ENCODE results near the gene SH3PXD2A.
"Not testable (repeated sequence)": the region's sequence is repeated elsewhere in the genome, so short reads cannot be mapped to it uniquely, and the experiment has no call there.

The SH3PXD2A gene

GRCh38 chr10:103616705-103617601 lies 238.4 kb downstream of the SH3PXD2A start:
- in situ Hi-C loops (cut with MboI; ENCODE audit: low sequenced_read_pairs) = no loop called here

GRCh38 chr10:103614306-103615158 lies 240.8 kb downstream of the SH3PXD2A start:
- in situ Hi-C loops (cut with MboI; ENCODE audit: low sequenced_read_pairs) = no loop called here

GRCh38 chr10:103613616-103614015 lies 241.8 kb downstream of the SH3PXD2A start:
- in situ Hi-C loops (cut with MboI; ENCODE audit: low sequenced_read_pairs) = no loop called here

GRCh38 chr10:103612462-103613365 lies 242.7 kb downstream of the SH3PXD2A start:
- in situ Hi-C loops (cut with MboI; ENCODE audit: low sequenced_read_pairs) = no loop called here

GRCh38 chr10:103610921-103611511 lies 244.4 kb downstream of the SH3PXD2A start:
- in situ Hi-C loops (cut with MboI; ENCODE audit: low sequenced_read_pairs) = no loop called here

GRCh38 chr10:103610083-103610472 lies 245.3 kb downstream of the SH3PXD2A start:
- in situ Hi-C loops (cut with MboI; ENCODE audit: low sequenced_read_pairs) = no loop called here

GRCh38 chr10:103609231-103610082 lies 245.9 kb downstream of the SH3PXD2A start:
- in situ Hi-C loops (cut with MboI; ENCODE audit: low sequenced_read_pairs) = no loop called here

- in situ Hi-C loops (cut with MboI; ENCODE audit: low sequenced_read_pairs) = not testable (repeated sequence)
Observed at GRCh38 chr10:103608056-103608455, 247.3 kb downstream of the SH3PXD2A start.

GRCh38 chr10:103607051-103607450 lies 248.3 kb downstream of the SH3PXD2A start:
- in situ Hi-C loops (cut with MboI; ENCODE audit: low sequenced_read_pairs) = not testable (repeated sequence)

- in situ Hi-C loops (cut with MboI; ENCODE audit: low sequenced_read_pairs) = not testable (repeated sequence)
Observed at GRCh38 chr10:103606097-103606438, 249.3 kb downstream of the SH3PXD2A start.

- in situ Hi-C loops (cut with MboI; ENCODE audit: low sequenced_read_pairs) = no loop called here
Observed at GRCh38 chr10:103605359-103606096, 249.8 kb downstream of the SH3PXD2A start.

GRCh38 chr10:103603382-103603781 lies 252.0 kb downstream of the SH3PXD2A start:
- in situ Hi-C loops (cut with MboI; ENCODE audit: low sequenced_read_pairs) = no loop called here

- in situ Hi-C loops (cut with MboI; ENCODE audit: low sequenced_read_pairs) = no loop called here
Observed at GRCh38 chr10:103602852-103603155, 252.6 kb downstream of the SH3PXD2A start.

- in situ Hi-C loops (cut with MboI; ENCODE audit: low sequenced_read_pairs) = no loop called here
Observed at GRCh38 chr10:103602028-103602851, 253.1 kb downstream of the SH3PXD2A start.

- in situ Hi-C loops (cut with MboI; ENCODE audit: low sequenced_read_pairs) = no loop called here
Observed at GRCh38 chr10:103600956-103601569, 254.3 kb downstream of the SH3PXD2A start.

- in situ Hi-C loops (cut with MboI; ENCODE audit: low sequenced_read_pairs) = no loop called here
Observed at GRCh38 chr10:103600325-103600724, 255.1 kb downstream of the SH3PXD2A start.

- in situ Hi-C loops (cut with MboI; ENCODE audit: low sequenced_read_pairs) = no loop called here
Observed at GRCh38 chr10:103599907-103600306, 255.5 kb downstream of the SH3PXD2A start.

- in situ Hi-C loops (cut with MboI; ENCODE audit: low sequenced_read_pairs) = no loop called here
Observed at GRCh38 chr10:103599211-103599610, 256.2 kb downstream of the SH3PXD2A start.
